ENCODE data around the gene RABGAP1L.

The RABGAP1L gene

DNA sequence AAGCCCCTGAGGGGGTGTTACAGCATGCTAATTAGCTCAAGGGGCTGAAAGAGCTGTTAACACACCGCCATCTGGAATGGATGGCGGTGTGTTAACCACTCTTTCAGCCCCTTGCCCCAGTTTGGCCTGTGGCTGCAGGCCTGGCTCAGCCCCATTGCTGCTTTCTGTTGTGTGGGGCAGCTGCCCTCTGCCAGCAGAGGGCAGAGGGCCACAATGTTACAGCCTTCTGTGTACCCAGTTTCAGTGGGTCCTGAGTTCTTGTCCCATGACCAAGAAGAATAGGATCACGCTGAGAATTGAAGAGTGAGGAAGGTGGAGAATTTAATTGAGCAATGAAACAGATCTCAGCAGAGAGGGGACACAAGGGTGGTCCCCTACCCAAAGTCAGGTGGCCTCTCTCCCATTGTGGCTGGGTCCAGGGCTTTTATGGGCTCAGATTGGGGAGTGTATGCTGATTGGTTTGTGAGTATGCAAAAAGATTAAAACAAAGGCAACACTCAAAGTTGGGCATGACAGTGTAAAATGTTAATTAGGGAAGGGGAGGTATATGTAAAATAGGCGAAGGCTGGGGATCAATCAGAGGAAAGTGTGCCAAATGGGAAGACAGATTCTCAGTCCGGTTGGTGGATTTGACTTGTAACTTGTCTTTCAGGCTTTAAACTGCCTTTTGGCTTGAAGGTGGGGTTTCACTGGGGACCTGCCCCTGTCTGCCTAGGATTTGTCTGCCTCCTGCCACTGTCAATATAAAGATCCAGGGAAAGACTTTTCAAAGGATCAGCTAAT is 142.2 kb downstream of the RABGAP1L start:
- H3K9ac ChIP-seq (ENCODE audit: low read length), result no peak overlapping the region
- TF ChIP-seq CTCF (IDR thresholded peaks at IDR 0.05; ENCODE audit: low read depth, low read length) (no peak), EZH2phosphoT487 (IDR thresholded peaks at IDR 0.05; ENCODE audit: low read depth) (no peak)
- H3K27ac ChIP-seq (ENCODE audit: low read length), result no peak overlapping the region
- no peak overlapping the region for H3K4me3 ChIP-seq (ENCODE audit: low read length)
- H2AFZ ChIP-seq (ENCODE audit: low read depth, low read length), result no peak overlapping the region
- H4K20me1 ChIP-seq (ENCODE audit: insufficient read depth, low read length), result no peaks in the 10 kb centered on the region
- H3K4me2 ChIP-seq (ENCODE audit: low read length), result no peak overlapping the region
- no peaks in the 10 kb centered on the region for H3K27me3 ChIP-seq (ENCODE audit: low read depth, low read length)
- peaks cover 8% of the 10 kb centered on the region for H3K9me3 ChIP-seq (ENCODE audit: insufficient read depth, low read length)
- H3K4me1 ChIP-seq (ENCODE audit: low read length), result no peaks in the 10 kb centered on the region
- H3K36me3 ChIP-seq (replicated peaks; ENCODE audit: low read depth, low read length), result peaks cover 22% of the 10 kb centered on the region
- H3K79me2 ChIP-seq (ENCODE audit: low read length), result no peaks in the 10 kb centered on the region

DNA sequence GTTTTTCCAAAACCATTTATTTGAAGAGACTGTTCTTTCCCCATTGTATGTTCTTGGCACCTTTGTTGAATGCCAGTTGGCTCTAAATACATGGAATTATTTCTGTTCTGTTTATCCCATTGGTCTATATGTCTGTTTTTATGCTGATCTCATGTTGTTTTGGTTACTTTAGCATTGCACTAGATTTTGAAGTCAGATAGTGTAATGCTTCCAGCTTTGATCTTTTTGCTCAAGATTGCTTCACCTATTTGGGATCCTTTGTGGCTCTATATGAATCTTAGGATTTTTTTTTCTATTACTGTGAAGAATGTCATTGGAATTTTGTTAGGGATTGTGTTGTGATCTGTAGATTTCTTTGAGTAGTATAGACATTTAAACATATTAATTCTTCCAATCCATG is 149.3 kb downstream of the RABGAP1L start:
- no peaks in the 10 kb centered on the region for H3K4me1 ChIP-seq (ENCODE audit: low read length)
- no peaks in the 10 kb centered on the region for H3K27me3 ChIP-seq (ENCODE audit: low read depth, low read length)
- no peaks in the 10 kb centered on the region for H3K9me3 ChIP-seq (ENCODE audit: insufficient read depth, low read length)
- H3K4me2 ChIP-seq (ENCODE audit: low read length), result no peak overlapping the region
- peaks cover 22% of the 10 kb centered on the region; the same call in 1 of the 2 replicates for H3K79me2 ChIP-seq (ENCODE audit: low read length)
- no peaks in the 10 kb centered on the region for H4K20me1 ChIP-seq (ENCODE audit: insufficient read depth, low read length)
- TF ChIP-seq EZH2phosphoT487 (IDR thresholded peaks at IDR 0.05; ENCODE audit: low read depth) (no peak), CTCF (IDR thresholded peaks at IDR 0.05; ENCODE audit: low read depth, low read length) (no peak)
- H3K9ac ChIP-seq (ENCODE audit: low read length), result no peak overlapping the region
- no peak overlapping the region for H2AFZ ChIP-seq (ENCODE audit: low read depth, low read length)
- peaks cover 25% of the 10 kb centered on the region for H3K36me3 ChIP-seq (replicated peaks; ENCODE audit: low read depth, low read length)
- no peak overlapping the region for H3K27ac ChIP-seq (ENCODE audit: low read length)
- H3K4me3 ChIP-seq (ENCODE audit: low read length), result no peak overlapping the region

DNA sequence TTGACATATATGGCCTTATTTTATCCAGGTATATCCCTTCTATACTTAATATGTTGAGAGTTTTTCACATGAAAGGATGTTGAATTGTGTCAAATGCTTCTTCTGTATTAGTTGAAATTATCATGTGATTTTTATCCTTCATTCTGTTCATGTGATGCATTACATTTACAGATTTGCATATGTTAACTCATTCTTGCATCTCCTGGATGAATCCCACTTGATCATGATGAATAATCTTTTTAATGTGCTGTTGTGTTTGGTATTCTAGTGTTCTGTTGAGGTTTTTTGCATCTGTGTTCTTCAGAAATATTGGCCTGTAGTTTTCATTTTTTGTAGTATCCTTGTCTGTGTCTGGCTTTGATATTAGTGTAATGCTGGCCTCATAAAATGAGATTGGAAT is 150.2 kb downstream of the RABGAP1L start:
- Histone ChIP-seq H2AFZ (ENCODE audit: low read depth, low read length) (no peak overlapping the region), H3K9me3 (ENCODE audit: insufficient read depth, low read length) (no peaks in the 10 kb centered on the region), H3K4me2 (ENCODE audit: low read length) (no peak overlapping the region), H3K36me3 (replicated peaks; ENCODE audit: low read depth, low read length) (peaks cover 33% of the 10 kb centered on the region), H4K20me1 (ENCODE audit: insufficient read depth, low read length) (no peaks in the 10 kb centered on the region), H3K27ac (ENCODE audit: low read length) (no peak overlapping the region), H3K4me1 (ENCODE audit: low read length) (no peaks in the 10 kb centered on the region), H3K27me3 (ENCODE audit: low read depth, low read length) (no peaks in the 10 kb centered on the region), H3K79me2 (ENCODE audit: low read length) (peaks cover 28% of the 10 kb centered on the region; the same call in 1 of the 2 replicates), H3K9ac (ENCODE audit: low read length) (no peak overlapping the region), H3K4me3 (ENCODE audit: low read length) (no peak overlapping the region)
- TF ChIP-seq EZH2phosphoT487 (IDR thresholded peaks at IDR 0.05; ENCODE audit: low read depth) (no peak), CTCF (IDR thresholded peaks at IDR 0.05; ENCODE audit: low read depth, low read length) (no peak)

DNA sequence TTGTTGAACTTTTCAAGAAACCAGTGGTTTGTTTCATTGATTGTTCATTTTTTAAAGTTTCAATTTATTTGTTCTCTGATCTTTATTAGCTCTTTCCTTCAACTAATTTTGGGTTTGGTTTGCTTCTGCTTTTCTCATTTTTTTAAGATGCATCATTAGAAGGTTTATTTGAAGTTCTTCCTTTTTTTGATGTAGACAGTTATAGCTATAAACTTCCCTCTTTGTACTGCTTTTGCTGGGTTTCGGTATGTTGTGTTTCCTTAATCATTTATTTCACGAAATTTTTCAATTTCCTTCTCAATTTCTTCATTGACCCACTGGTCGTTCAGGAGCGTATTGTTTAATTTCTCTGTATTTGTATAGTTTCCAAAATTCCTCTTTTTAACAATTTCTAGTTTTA is 155.1 kb downstream of the RABGAP1L start:
- H3K27ac ChIP-seq (ENCODE audit: low read length), result no peak overlapping the region
- no peak overlapping the region for H3K9ac ChIP-seq (ENCODE audit: low read length)
- no peaks in the 10 kb centered on the region for H3K27me3 ChIP-seq (ENCODE audit: low read depth, low read length)
- peaks cover 6% of the 10 kb centered on the region; the same call in 1 of the 2 replicates for H4K20me1 ChIP-seq (ENCODE audit: insufficient read depth, low read length)
- TF ChIP-seq CTCF (IDR thresholded peaks at IDR 0.05; ENCODE audit: low read depth, low read length) (no peak), EZH2phosphoT487 (IDR thresholded peaks at IDR 0.05; ENCODE audit: low read depth) (no peak)
- H3K4me3 ChIP-seq (ENCODE audit: low read length), result no peak overlapping the region
- H3K79me2 ChIP-seq (ENCODE audit: low read length), result peaks cover 28% of the 10 kb centered on the region; the same call in 1 of the 2 replicates
- no peak overlapping the region for H3K4me2 ChIP-seq (ENCODE audit: low read length)
- H2AFZ ChIP-seq (ENCODE audit: low read depth, low read length), result no peak overlapping the region
- H3K36me3 ChIP-seq (replicated peaks; ENCODE audit: low read depth, low read length), result peaks cover 18% of the 10 kb centered on the region
- no peaks in the 10 kb centered on the region for H3K4me1 ChIP-seq (ENCODE audit: low read length)
- no peaks in the 10 kb centered on the region for H3K9me3 ChIP-seq (ENCODE audit: insufficient read depth, low read length)
